OCI-LY3 (cell line): ENCODE results near the gene CCDC40.
A peak's percentile ranks its signal among the peaks of the same experiment; 100 is the strongest.

Source experiments
- CTCF ChIP-seq: fragments of 200-600, 300-600 bp; sonication (generic); IDR thresholded peaks from 2 replicates; pipeline ENCODE4 v1.5.1; 2014; ENCODE audit warnings: antibody characterized with exemption, low read length, low read depth
- EZH2phosphoT487 ChIP-seq: fragments of 200-600 bp; shearing (Covaris generic); IDR thresholded peaks from 2 replicates; pipeline ENCODE4 v1.6.1; 2018; ENCODE audit warnings: antibody characterized with exemption, mixed run types, low read depth

GRCh38 chr17:79991140-79991923, 45.1 kb upstream of the CCDC40 start:
- TF ChIP-seq CTCF (peak; percentile 40), EZH2phosphoT487 (no peak)
